Kidney epithelial cell (primary cell): ENCODE data around the gene CFAP46. TPM values are rescaled to one million over a fixed set of nuclear protein-coding genes. Genes with fewer than 3 reads are reported as not detected.

Experiments
- DNase-seq: peaks from one replicate; pipeline ENCODE4 v3.0.0-alpha.2; 2010; ENCODE audit warnings: low read depth
- H3K27me3 ChIP-seq: 2 replicates; pipeline ENCODE4 v1.6.0; 2011; ENCODE audit warnings: low read length; ENCODE audit not compliant: control insufficient read depth, insufficient read depth
- H3K36me3 ChIP-seq: 2 replicates; pipeline ENCODE4 v1.5.1; 2011; ENCODE audit warnings: low read length; ENCODE audit not compliant: control insufficient read depth, insufficient read depth
- H3K4me3 ChIP-seq: 2 replicates; pipeline ENCODE4 v1.5.1; 2011; ENCODE audit warnings: low read depth, mild to moderate bottlenecking, control low read depth, low read length
- total RNA-seq: library from RNA; depleted of rRNA; stranded (reverse); fragments of >200 nt; gene quantifications from 2 replicates; pipeline ENCODE4 v1.2.3, GENCODE V29; 2015
- TF ChIP-seq, protein P1 (sequence below): IDR thresholded peaks from 2 replicates; pipeline ENCODE4 v1.5.1; 2011; ENCODE audit warnings: mild to moderate bottlenecking, moderate library complexity, low read length, control low read depth, inconsistent platforms; ENCODE audit not compliant: insufficient read depth, poor library complexity, severe bottlenecking

The CFAP46 gene
- total RNA-seq, 1 donor from 2014 or later = 5.1 TPM

DNA sequence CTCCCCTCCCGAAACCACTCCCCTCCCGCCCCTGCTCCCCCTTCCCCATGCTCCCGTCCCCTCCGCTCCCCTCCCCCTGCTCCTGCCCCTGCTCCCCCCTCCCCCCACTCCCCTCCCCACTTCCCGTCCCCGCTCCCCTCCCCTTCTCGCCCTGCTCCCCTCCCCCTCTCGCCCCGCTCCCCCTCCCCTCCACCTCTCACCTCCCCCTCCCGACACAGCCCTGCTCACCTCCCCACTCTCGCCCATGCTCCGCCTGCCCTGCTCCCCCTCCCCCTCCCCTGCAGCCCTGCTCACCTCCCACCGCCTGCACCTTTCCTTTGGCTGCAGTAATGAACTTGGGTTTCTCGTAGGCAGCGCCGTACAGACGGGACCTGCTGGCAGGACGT, 106.5 kb downstream of the CFAP46 start:
- TF ChIP-seq, protein P1, sequence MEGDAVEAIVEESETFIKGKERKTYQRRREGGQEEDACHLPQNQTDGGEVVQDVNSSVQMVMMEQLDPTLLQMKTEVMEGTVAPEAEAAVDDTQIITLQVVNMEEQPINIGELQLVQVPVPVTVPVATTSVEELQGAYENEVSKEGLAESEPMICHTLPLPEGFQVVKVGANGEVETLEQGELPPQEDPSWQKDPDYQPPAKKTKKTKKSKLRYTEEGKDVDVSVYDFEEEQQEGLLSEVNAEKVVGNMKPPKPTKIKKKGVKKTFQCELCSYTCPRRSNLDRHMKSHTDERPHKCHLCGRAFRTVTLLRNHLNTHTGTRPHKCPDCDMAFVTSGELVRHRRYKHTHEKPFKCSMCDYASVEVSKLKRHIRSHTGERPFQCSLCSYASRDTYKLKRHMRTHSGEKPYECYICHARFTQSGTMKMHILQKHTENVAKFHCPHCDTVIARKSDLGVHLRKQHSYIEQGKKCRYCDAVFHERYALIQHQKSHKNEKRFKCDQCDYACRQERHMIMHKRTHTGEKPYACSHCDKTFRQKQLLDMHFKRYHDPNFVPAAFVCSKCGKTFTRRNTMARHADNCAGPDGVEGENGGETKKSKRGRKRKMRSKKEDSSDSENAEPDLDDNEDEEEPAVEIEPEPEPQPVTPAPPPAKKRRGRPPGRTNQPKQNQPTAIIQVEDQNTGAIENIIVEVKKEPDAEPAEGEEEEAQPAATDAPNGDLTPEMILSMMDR = no peak

DNA sequence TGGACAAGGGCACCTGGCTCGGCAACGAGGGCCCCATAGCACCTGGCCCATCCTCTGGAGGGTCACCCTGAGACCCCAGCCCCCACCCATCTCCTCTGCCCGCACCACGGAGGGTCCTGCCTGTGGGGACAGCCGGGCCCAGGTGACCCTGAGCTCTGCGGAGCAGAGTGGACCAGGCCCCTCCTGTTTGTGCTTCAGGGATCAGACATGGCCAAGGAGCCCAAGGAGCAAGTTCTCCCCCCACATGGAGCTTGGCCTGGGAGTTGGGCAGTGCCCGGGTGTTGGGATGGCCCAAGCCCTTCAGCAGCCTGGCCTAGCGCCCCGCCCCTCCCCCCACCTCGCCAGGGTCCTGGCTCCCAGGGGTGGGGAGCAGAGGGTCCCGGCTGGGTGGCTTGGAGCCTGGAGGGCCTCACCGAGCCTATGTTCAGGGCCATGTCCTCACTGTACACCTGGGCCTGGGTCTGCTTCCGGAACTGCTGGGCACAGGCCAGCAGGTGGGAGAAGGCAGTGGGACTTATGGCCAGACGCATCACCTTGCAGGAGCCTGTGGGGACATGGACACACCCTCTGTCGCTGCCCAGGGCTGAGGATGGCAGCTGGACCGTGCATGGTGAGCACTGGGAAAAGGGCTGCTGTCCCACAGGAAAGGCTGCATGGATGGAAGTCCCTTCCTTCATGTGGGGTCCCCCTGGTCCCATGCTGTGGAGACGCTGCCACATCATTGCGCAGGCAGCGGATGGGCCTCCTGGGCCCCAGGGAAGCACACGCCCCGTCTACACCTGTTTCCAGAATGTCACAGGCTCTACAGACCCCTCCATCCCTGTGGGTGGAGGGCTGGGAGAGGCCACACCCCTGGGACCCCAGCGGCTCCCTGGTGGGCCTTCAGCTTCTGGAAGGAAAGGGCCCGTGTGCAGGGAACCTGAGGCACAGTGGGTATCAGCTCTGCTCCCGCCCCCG, 107.2 kb downstream of the CFAP46 start:
- TF ChIP-seq, protein P1 = no peak
- Histone ChIP-seq H3K4me3 (no peak overlapping the region), H3K27me3 (peaks cover 28% of the 10 kb centered on the region), H3K36me3 (no peaks in the 10 kb centered on the region)
- no peak for DNase-seq

More for the DNA sequence above, 106.5 kb downstream of the CFAP46 start:
- Histone ChIP-seq H3K27me3 (peaks cover 28% of the 10 kb centered on the region), H3K4me3 (no peak overlapping the region), H3K36me3 (no peaks in the 10 kb centered on the region)
- DNase-seq = no peak

DNA sequence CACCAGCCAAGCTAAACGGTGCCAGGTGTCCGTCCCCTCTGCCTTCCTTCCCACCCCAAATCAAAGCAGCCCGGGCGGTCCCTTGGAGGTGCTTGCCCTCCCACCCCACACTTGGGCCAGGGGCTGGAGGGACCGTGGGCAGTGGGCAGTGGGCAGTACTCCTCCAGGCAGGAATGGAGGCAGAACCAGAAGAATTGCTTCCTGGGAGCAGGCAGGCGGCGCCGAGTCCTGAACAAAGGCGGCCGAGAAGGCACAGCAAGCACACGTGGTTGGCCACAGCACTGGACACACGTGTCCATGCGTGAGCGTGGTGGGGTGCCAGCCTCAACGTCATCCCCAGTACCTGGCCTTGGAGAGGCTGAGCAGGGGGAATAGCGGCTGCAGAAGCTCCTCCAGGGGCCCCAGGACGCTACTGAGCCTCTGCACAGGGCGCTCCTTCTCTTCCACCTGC, 108.0 kb downstream of the CFAP46 start:
- Histone ChIP-seq H3K27me3 (peaks cover 28% of the 10 kb centered on the region), H3K4me3 (no peak overlapping the region), H3K36me3 (no peaks in the 10 kb centered on the region)
- TF ChIP-seq, protein P1 = no peak
- no peak for DNase-seq

DNA sequence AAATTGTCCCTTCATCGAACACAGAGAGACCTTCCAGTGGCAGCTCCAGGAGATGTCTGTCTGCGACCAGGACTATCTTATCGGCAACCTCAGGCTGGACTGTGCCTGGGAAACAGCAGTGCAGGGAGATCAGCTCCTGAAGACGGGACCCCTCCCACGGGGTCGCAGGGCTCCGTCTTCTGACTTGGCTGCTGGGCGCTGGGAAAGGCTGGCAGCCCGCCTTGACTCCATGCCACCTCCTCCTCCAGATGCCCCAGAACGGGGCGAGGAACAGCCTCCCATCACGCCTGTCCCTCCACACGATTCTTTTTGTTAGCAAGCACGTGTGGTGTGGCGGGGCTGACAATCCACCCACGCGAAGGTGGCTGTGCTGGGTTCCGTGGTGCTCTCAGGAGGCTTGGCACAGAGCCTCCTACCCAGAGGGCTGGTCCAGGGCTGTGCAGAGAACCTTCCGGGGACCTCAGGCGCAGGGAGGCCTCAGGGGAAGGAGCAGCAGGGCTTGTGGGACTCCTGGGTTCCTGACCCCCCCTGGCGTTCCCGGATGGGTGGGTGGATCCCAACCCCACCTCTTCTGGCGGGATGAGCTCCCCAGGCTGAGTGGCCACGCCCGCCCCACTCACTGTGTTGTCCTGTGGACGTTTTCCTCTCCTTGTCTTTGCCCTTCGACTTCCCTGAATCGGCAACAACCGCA, 108.8 kb downstream of the CFAP46 start:
- H3K4me3 ChIP-seq = no peak overlapping the region
- peaks cover 27% of the 10 kb centered on the region for H3K27me3 ChIP-seq

DNA sequence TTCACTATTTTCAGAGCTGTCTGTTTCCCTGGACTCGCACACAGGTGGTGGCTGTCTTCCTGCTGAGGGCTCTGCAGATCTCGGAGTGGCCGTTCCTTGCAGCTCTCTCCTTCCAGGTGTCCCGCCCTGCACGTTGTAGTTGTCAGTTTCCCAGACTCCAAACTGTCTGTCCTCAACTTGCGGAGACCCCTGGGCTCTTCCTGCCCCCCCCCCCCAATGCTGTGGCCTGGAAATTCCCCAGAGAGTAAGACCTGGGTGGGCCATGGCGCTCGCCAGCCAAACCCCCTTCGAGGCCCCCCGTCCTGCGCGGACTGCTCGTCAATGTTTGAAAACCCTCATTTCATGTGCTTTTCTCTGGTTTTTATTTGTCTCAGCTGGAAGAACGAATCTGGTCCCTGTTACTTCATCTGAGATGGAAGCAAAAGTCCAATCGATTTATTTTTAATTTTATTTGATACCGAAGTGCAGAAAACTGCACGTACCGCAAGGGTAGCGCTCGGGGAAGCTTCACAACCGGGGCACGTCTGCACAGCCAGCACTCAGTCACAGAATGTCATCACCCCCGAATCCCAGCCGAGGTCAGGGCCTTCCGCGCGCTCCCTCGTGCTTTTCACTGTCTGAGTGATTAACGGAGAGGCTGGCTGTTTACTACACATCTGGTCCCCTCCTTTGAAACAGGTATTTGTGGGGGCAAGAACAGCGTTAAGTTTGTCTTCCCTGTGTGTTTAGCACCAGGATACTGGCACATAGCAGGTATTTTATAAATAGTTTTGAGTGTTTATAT, 110.0 kb downstream of the CFAP46 start:
- TF ChIP-seq, protein P1 = no peak
- H3K27me3 ChIP-seq = peaks cover 24% of the 10 kb centered on the region
- H3K36me3 ChIP-seq = no peaks in the 10 kb centered on the region
- DNase-seq = no peak
- no peak overlapping the region for H3K4me3 ChIP-seq

More for the DNA sequence above, 108.8 kb downstream of the CFAP46 start:
- H3K36me3 ChIP-seq = no peaks in the 10 kb centered on the region
- TF ChIP-seq, protein P1 = no peak
- no peak for DNase-seq
